Kidney (tissue), 14 donors: Measurements from ENCODE around the gene PTPRU. TPM values are rescaled to one million over a fixed set of nuclear protein-coding genes. Genes with fewer than 3 reads are reported as not detected.

Experiments
- DNase-seq, 5 donors: peaks; one replicate each; pipeline ENCODE4 v3.0.0-alpha.2; 2013 to 2020
- FAIRE-seq: peaks from 2 replicates; lab custom pipeline; 2012; peaks lifted over from hg19 to GRCh38; lab: Jason Lieb, UNC
- H3K27ac ChIP-seq, 2 donors: one replicate each; pipeline ENCODE4 v1.7.0; 2013; ENCODE audit warnings: low read depth in 2 of 2, low read length in 2 of 2, inconsistent platforms in 1 of 2
- H3K27me3 ChIP-seq: one replicate; pipeline ENCODE4 v1.7.1; 2013; ENCODE audit warnings: low read length, inconsistent platforms; ENCODE audit not compliant: control insufficient read depth, insufficient read depth
- H3K36me3 ChIP-seq, 3 donors: one replicate each; pipeline versions ENCODE4 v1.7.0 to v1.7.1; 2013; ENCODE audit warnings: low read length in 3 of 3, control low read depth in 1 of 3, inconsistent platforms in 1 of 3; ENCODE audit not compliant: insufficient read depth in 3 of 3, control insufficient read depth in 2 of 3
- H3K4me1 ChIP-seq, 3 donors: one replicate each; pipeline versions ENCODE4 v1.7.0 to v1.7.1; 2013; ENCODE audit warnings: low read length in 3 of 3, inconsistent platforms in 1 of 3, low read depth in 1 of 3; ENCODE audit not compliant: control insufficient read depth in 2 of 3, insufficient read depth in 2 of 3
- H3K4me3 ChIP-seq, 3 donors: one replicate each; pipeline versions ENCODE4 v1.7.0 to v1.8.1; 2013; ENCODE audit warnings: low read length in 3 of 3, control low read depth in 1 of 3, inconsistent platforms in 1 of 3
- H3K9ac ChIP-seq, 3 donors: one replicate each; pipeline versions ENCODE4 v1.7.0 to v1.7.1; 2013; ENCODE audit warnings: low read length in 3 of 3, control low read depth in 1 of 3, inconsistent platforms in 1 of 3
- H3K9me3 ChIP-seq, 3 donors: one replicate each; pipeline versions ENCODE4 v1.7.0 to v1.7.1; 2013; ENCODE audit warnings: low read length in 3 of 3, control low read depth in 1 of 3, inconsistent platforms in 1 of 3; ENCODE audit not compliant: control insufficient read depth in 2 of 3, insufficient read depth in 1 of 3
- CTCF ChIP-seq: IDR thresholded peaks from 3 replicates; pipeline ENCODE4 v1.5.1; 2012; ENCODE audit warnings: mild to moderate bottlenecking, moderate library complexity, borderline replicate concordance; ENCODE audit not compliant: insufficient read depth; ENCODE audit errors: extremely low read depth
- intact Hi-C: fragments of 100-400 bp; cut with DNase I; formaldehyde crosslinking; loops from one replicate; pipeline ENCODE4 v1.11.1; 2022
- polyA plus RNA-seq: library from polyadenylated mRNA; stranded (reverse); fragments of 350-450 nt; fragmentation: Illumina TruSeq; extraction: RNeasy Lipid Tissue Mini Kit (QIAGEN cat#74804); gene quantifications from one replicate; pipeline ENCODE4 v1.2.3, GENCODE V29; 2014; ENCODE audit warnings: low read depth, low replicate concordance; ENCODE audit not compliant: insufficient read depth
- total RNA-seq: library from RNA; stranded (reverse); fragmentation: NEBNext Ultra II Directional; extraction: Animal tissue kit (Norgen Biotek cat#: 25700); gene quantifications from one replicate; pipeline ENCODE4 v1.2.1, GENCODE V29; 2021
- donor health status: control.
- donor health status: control.
- donor health status: control.
- donor health status: control.
- donor health status: control.
- donor health status: DM: yes; HTN: yes; CAD: no.
- donor health status: Normal renal cell carcinoma (clear cell type).

Gene PTPRU
- total and polyA plus RNA-seq, 2 donors from 2014 or later, result 3.7 to 53.6 TPM

GRCh38 chr1:29253180-29253579, 16.9 kb downstream of the PTPRU start:
- intact Hi-C loops, result no loop called here
- H3K4me3 ChIP-seq, result no peak overlapping the region
- FAIRE-seq (no peak), DNase-seq (no peak)
- H3K9me3 ChIP-seq, result no peaks in the 10 kb centered on the region
- H3K36me3 ChIP-seq, result no peaks in the 10 kb centered on the region
- H3K9ac ChIP-seq, result no peak overlapping the region
- no peaks in the 10 kb centered on the region for H3K4me1 ChIP-seq
- H3K27me3 ChIP-seq, result no peaks in the 10 kb centered on the region
- H3K27ac ChIP-seq, result no peak overlapping the region
- TF ChIP-seq CTCF, result no peak

GRCh38 chr1:29254346-29254745, 18.0 kb downstream of the PTPRU start:
- intact Hi-C loops, result no loop called here
- Histone ChIP-seq H3K4me3 (no peak overlapping the region), H3K27me3 (no peaks in the 10 kb centered on the region), H3K9ac (no peak overlapping the region), H3K36me3 (no peaks in the 10 kb centered on the region), H3K9me3 (no peaks in the 10 kb centered on the region), H3K27ac (no peak overlapping the region), H3K4me1 (peaks cover 0 to 2% (median 0%) of the 10 kb centered on the region in 3 donors)
- no peak for TF ChIP-seq CTCF
- DNase-seq (no peak), FAIRE-seq (no peak)

- H3K4me3 ChIP-seq, result no peak overlapping the region
- intact Hi-C loops, result no loop called here
- H3K27me3 ChIP-seq, result no peaks in the 10 kb centered on the region
- no peaks in the 10 kb centered on the region for H3K36me3 ChIP-seq
- DNase-seq (no peak), FAIRE-seq (no peak)
- no peaks in the 10 kb centered on the region for H3K9me3 ChIP-seq
- TF ChIP-seq CTCF, result no peak
- H3K27ac ChIP-seq, result no peak overlapping the region
- H3K9ac ChIP-seq, result no peak overlapping the region
- peaks cover 0 to 2% (median 0%) of the 10 kb centered on the region in 3 donors for H3K4me1 ChIP-seq
These were observed 18.9 kb downstream of the PTPRU start for GRCh38 chr1:29255134-29255666.

DNA sequence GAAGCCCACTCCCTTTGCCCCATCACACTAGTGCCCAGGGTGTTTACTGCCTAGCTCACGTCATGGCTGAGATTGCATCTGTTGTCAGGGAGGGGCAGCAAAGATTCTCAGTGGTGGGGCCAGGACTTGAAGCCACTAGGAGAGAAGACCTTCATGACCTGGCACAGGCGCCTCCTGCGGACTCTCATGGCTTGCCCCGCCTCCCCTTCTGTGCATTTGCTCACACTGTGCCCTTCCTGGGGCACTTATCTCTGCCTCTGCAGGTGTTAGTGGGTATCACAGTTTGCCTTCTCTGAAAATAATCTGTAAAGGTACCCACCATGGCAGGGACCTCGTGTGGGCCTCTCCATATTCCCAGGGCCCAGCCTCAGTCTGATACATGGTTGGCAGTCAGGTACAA, 20.1 kb downstream of the PTPRU start:
- DNase-seq, result no peak
- Histone ChIP-seq H3K4me3 (no peak overlapping the region), H3K9ac (no peak overlapping the region), H3K27ac (no peak overlapping the region), H3K9me3 (no peaks in the 10 kb centered on the region), H3K36me3 (no peaks in the 10 kb centered on the region), H3K27me3 (peaks cover 4% of the 10 kb centered on the region), H3K4me1 (peaks cover 0 to 2% (median 0%) of the 10 kb centered on the region in 3 donors)
- FAIRE-seq, result no peak
- no peak for TF ChIP-seq CTCF
- intact Hi-C loops, result no loop called here
